Glutamatergic neuron (in vitro differentiated cells): ENCODE measurements around the gene CFAP77. TPM values are rescaled to one million over a fixed set of nuclear protein-coding genes. Genes with fewer than 3 reads are reported as not detected.

Experiments
- DNase-seq: peaks from one replicate; pipeline ENCODE4 v3.0.0; 2022
- H3K27ac Mint-ChIP-seq: one replicate; pipeline ENCODE4 v1.8.0; 2020; ENCODE audit warnings: mild to moderate bottlenecking, mixed read lengths, inconsistent platforms; ENCODE audit not compliant: unreplicated experiment
- H3K27me3 Mint-ChIP-seq: one replicate; pipeline ENCODE4 v1.8.0; 2020; ENCODE audit warnings: mild to moderate bottlenecking, moderate library complexity, mixed read lengths, inconsistent platforms; ENCODE audit not compliant: unreplicated experiment
- H3K36me3 Mint-ChIP-seq: one replicate; pipeline ENCODE4 v1.8.0; 2020; ENCODE audit warnings: mild to moderate bottlenecking, mixed read lengths, inconsistent platforms; ENCODE audit not compliant: unreplicated experiment
- H3K4me1 Mint-ChIP-seq: one replicate; pipeline ENCODE4 v1.8.0; 2020; ENCODE audit warnings: mild to moderate bottlenecking, low read depth, mixed read lengths, inconsistent platforms; ENCODE audit not compliant: unreplicated experiment
- H3K4me3 Mint-ChIP-seq: one replicate; pipeline ENCODE4 v1.8.0; 2020; ENCODE audit warnings: mild to moderate bottlenecking, mixed read lengths, inconsistent platforms; ENCODE audit not compliant: unreplicated experiment
- H3K9me3 Mint-ChIP-seq: one replicate; pipeline ENCODE4 v1.8.0; 2020; ENCODE audit warnings: mild to moderate bottlenecking, moderate library complexity, mixed read lengths, inconsistent platforms; ENCODE audit not compliant: unreplicated experiment
- CTCF ChIP-seq: fragments of 200-600 bp; sonication (generic); IDR thresholded peaks from one replicate; pipeline ENCODE4 v1.5.0; 2021; ENCODE audit not compliant: partially characterized antibody, unreplicated experiment
- total RNA-seq: library from RNA; stranded (reverse); fragmentation: NEBNext Ultra II Directional; extraction: Animal tissue kit (Norgen Biotek cat#: 25700); gene quantifications from one replicate; pipeline ENCODE4 v1.2.1, GENCODE V29; 2021; ENCODE audit not compliant: unreplicated experiment

Gene CFAP77
- total RNA-seq, 1 donor from 2014 or later = not detected

DNA sequence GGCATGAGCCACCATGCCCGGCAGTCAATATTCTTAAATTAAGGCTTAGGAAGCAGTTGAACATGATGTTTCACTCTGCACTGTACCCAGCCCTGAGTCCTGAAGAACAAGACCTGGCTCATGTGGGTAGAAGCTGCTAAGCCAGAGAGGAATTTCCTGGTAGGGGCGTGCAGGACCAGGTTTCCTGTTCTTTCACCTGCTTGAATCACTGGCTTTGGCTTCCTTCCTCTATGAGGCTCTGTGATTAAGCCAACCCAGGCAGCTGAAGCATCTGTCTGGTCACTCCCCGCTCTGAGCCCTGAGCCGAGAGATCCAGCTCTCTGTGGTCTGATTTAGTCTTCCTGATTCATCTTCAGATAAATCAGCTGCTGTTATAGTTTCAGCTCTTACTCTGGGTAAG lies 29.1 kb downstream of the CFAP77 start:
- Mint-ChIP-seq H3K27me3 (no peaks in the 10 kb centered on the region), H3K4me1 (no peaks in the 10 kb centered on the region), H3K4me3 (no peak overlapping the region), H3K36me3 (no peaks in the 10 kb centered on the region), H3K27ac (no peak overlapping the region), H3K9me3 (no peaks in the 10 kb centered on the region)
- no peak for TF ChIP-seq CTCF
- no peak for DNase-seq

DNA sequence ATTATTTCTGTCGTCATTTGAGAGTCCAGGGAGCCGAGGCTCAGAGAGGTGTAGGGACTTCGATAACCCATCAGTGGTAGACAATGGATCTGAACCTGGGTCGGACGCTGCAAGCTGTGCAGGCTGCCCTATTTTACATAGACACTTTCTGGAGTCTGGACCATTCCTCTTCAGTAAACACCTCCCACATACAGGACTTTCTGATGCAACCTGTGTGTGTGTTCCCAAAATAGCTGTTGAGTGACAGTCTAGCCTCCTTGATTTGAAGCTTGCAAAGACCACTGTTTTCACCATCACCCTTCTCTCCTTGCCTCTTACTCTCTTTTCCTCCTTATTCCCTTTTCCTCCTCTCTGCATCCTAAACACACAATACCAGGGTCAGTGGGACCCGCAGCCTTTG lies 30.7 kb downstream of the CFAP77 start:
- no peak for DNase-seq
- Mint-ChIP-seq H3K27ac (no peak overlapping the region), H3K4me1 (no peaks in the 10 kb centered on the region), H3K9me3 (no peaks in the 10 kb centered on the region), H3K27me3 (no peaks in the 10 kb centered on the region), H3K36me3 (no peaks in the 10 kb centered on the region), H3K4me3 (no peak overlapping the region)
- no peak for TF ChIP-seq CTCF

DNA sequence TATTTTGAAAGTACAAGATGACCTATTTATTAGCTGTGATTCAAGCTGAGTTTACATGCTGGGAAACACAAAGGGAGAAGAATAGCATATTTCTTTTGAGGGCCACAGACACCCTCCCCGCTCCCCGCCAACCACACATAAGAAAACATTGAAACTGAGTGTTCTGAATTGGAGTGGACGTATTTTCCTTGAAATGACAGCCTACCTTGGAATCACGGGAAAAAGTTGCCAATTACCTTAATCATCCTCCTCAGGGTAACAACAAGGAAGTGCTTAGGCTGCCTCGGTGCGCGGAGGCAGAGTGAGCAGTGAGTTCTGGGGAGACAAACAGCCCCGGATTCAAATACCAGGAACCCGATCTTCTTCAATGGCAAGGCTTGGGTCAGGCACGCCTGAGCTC lies 31.4 kb downstream of the CFAP77 start:
- no peaks in the 10 kb centered on the region for H3K9me3 Mint-ChIP-seq
- H3K4me3 Mint-ChIP-seq = no peak overlapping the region
- no peak for DNase-seq
- H3K27ac Mint-ChIP-seq = no peak overlapping the region
- H3K27me3 Mint-ChIP-seq = peaks cover 2% of the 10 kb centered on the region
- no peak for TF ChIP-seq CTCF
- no peaks in the 10 kb centered on the region for H3K36me3 Mint-ChIP-seq
- H3K4me1 Mint-ChIP-seq = no peaks in the 10 kb centered on the region

DNA sequence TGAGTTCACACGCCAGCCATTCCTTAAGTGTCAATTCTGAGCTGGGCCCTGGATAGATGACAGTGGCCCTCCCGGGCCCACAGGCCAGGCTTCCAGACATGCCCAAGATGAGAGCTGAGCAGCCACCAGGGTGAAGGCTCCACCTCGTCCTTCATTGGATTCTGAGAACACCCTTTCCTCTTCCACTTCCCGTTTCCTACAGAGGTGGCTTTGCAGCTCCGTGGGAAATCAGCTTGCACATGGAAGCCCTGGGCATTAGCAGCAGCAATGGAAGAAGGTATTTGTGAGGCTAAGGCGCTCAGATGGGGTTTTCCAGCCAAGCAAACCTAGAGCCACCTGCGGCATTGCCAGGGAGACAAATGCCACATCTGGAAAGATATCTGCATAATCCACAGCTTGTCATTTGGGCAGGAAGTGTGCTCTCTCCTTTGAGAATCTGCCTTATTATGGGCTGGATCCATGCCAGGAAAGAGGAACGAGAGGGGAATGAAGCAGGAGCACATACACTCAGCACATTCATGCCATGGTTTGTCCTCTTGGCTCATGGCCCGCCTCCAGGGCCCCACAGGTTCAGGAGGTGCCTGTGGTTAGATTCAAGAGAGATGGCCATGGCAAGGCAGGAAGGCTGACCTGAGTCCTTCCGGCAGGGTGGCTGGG lies 34.1 kb downstream of the CFAP77 start:
- Mint-ChIP-seq H3K4me1 (no peaks in the 10 kb centered on the region), H3K27me3 (peaks cover 2% of the 10 kb centered on the region), H3K9me3 (no peaks in the 10 kb centered on the region), H3K36me3 (no peaks in the 10 kb centered on the region), H3K27ac (no peak overlapping the region), H3K4me3 (no peak overlapping the region)
- no peak for DNase-seq
- TF ChIP-seq CTCF = no peak

- no peaks in the 10 kb centered on the region for H3K36me3 Mint-ChIP-seq
- no peak overlapping the region for H3K4me3 Mint-ChIP-seq
- peaks cover 2% of the 10 kb centered on the region for H3K27me3 Mint-ChIP-seq
- DNase-seq = no peak
- H3K4me1 Mint-ChIP-seq = no peaks in the 10 kb centered on the region
- no peak overlapping the region for H3K27ac Mint-ChIP-seq
- no peak for TF ChIP-seq CTCF
- no peaks in the 10 kb centered on the region for H3K9me3 Mint-ChIP-seq
Observed at GRCh38 chr9:132446887-132447286, 36.9 kb downstream of the CFAP77 start.
